GM18508 (cell line): ENCODE measurements around the gene ULK4.
"Not testable (repeated sequence)": the region's sequence is repeated elsewhere in the genome, so short reads cannot be mapped to it uniquely, and the experiment has no call there.

ENCODE experiments used
- ATAC-seq: cut with Tn5 transposase; IDR thresholded peaks from one replicate; pipeline ENCODE4 v1.9.1; 2021; ENCODE audit warnings: moderate number of reproducible peaks; ENCODE audit not compliant: insufficient read depth, unreplicated experiment

The ULK4 gene

DNA sequence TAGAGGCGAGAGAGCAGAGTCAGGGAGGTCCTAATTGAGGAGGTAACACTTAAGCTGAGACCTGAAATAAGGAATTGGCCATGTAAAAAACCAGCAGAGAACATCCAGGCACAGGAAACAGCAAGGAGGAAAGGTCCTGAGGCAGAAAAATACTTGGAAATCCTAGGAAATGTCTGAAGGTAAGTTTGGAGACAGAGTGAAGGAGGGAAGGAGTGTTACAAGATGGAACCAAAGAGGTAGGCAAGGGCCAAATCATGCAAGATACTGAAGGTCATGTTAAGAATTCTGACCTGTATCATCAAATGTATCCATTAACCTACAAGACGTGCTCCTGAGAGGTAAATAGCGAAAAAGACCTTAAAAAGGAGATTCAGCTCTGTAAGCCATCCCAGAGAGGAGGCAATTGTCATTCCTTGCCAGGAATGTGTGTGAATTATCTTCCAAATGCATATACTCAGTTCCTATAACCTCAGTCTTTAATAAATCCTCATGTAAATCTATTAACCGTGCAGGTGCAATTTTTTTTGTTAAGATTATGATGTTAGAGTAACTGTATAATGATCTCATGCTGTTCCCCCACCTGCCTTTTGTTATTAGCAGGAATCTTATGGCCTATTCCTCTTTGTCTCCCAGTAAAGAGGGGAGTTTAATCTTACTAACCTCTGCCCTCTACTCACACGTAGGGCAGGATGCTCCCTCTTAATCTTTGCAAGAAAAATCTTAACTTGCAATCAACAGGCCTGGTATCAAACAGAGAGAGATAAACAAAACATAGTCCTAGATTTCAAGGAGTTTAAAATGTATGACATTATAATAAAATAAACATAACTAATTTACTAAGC lies 166.9 kb downstream of the ULK4 start:
- no peak for ATAC-seq

DNA sequence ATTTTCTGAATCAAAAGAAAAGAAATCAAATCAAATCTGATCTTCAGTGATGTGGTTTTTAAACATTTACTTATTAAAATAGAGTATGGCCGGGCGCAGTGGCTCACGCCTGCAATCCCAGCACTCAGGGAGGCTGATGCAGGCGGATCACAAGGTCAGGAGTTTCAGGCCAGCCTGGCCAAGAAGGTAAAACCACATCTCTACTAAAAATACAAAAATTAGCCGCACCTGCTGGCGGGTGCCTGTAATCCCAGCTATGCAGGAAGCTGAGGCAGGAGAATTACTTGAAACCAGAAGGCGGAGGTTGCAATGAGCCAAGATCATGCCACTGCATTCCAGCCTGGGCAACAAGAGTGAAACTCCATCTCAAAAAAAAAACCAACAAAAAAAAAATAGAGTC lies 169.1 kb downstream of the ULK4 start:
- no peak for ATAC-seq

GRCh38 chr3:41769106-41769505 lies 192.8 kb downstream of the ULK4 start:
- ATAC-seq: no peak

DNA sequence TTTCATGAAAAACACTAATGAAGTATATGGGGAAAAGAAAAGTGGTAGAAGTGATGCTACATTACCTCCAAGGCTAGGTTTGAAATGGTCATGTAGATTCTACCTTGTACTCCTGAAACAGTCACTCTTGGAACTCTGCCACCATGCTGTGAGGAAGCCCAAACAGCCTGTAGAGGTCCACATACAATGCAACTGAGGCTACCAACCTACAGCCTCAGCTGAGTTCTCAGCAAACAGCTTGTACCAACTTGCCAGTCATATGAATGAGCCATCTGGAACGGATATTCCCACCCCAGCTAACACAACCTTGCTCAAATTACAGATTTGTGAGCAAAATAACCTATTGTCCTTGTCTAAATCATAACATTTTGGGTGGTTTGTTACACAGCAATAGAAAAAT lies 193.5 kb downstream of the ULK4 start:
- ATAC-seq: no peak

- ATAC-seq: not testable (repeated sequence)
These were observed 199.0 kb downstream of the ULK4 start for GRCh38 chr3:41762867-41763266.

GRCh38 chr3:41753651-41754050 lies 208.3 kb downstream of the ULK4 start:
- no peak for ATAC-seq

DNA sequence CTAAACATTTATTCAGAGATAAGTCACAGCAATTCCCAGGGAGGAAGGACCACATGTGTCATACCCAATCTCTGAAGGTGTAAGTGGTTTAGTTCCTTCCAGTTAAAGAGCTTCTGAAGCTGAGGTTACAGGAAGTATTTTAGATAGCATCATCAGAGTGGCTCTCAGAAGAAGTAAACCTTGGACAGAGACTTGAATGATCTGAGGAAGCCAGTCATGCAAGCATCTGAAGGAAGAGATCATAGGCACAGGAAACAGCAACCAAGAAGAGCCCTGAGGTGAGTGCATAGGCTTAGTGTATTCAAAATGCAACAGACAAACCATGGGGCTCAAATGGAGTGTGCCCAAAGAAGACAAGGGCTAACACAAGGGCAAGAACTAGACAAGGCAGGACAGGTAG lies 210.3 kb downstream of the ULK4 start:
- ATAC-seq: no peak

DNA sequence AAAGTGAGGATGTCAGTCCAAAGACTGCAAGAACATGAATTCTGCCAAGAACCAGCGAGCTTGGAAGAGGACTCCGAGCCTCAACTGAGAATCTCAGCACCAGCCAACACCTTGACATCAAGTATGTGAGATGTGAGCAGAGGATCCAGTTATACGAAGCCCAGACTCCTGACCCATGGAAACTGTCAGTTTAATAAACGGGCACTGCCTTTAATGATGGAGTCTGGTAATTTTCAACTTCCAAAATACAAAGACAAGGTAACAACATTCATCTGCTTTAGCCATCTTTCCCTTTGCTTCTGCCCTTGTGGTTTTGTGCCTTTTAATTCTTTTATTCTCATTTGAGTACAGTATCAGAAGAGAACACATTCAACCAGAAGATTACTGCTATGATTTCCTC lies 211.9 kb downstream of the ULK4 start:
- no peak for ATAC-seq

DNA sequence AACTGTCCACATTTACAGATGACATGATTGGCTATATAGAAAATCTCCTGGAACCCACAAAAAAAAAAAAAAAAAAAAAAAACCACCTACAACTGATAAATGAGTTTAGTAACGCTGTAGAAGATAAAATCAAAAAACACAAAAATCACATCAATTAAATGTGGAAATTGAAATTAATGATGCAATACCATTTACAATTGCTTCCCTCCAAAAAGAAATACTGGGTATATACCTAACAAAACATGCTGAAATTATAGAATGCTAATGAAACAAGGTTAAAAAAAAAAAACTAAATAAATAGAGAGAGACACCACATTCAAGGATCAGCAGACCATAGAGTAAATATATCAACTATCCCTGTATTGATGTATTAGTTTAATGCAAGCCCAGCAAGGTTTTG lies 215.7 kb downstream of the ULK4 start:
- no peak for ATAC-seq

- no peak for ATAC-seq
These were observed 219.8 kb downstream of the ULK4 start for GRCh38 chr3:41742121-41742520.

- no peak for ATAC-seq
These were observed 221.5 kb downstream of the ULK4 start for GRCh38 chr3:41740374-41740886.

DNA sequence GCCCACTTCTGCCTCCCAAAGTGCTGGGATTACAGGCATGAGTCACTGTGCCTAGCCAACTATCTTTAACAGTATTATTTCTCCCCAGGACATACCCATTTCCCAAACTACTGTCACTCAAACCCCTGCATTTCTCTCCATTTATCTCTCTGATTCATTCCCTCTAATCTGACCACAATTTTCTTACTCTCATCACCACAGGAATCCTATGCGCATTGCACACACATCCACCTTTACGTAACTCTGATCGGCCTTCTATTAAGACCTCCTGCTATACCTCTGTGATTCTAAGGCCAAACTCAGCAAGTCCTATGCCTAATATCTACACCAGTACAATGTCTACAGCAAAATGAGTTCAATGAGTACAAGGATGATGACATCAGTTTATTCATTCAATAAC lies 235.0 kb downstream of the ULK4 start:
- no peak for ATAC-seq

DNA sequence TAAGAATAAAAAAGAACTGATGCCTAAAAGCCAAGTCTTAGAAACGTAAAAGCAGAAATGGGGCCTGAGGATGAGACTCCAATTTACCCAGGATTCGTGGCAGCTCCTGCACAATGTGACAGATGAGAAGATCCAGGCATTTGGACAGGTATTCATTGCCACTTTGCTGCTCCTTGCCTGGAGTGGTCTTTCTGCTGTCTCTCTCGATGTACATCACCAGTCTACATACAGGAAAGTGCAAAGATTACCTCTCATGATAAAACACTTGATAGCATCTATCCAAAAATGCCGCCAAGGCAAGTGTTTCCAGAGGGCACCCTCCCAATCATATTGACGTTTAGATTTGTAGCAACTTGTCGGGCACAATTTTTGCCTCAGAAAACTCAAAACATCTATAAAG lies 244.3 kb downstream of the ULK4 start:
- no peak for ATAC-seq

DNA sequence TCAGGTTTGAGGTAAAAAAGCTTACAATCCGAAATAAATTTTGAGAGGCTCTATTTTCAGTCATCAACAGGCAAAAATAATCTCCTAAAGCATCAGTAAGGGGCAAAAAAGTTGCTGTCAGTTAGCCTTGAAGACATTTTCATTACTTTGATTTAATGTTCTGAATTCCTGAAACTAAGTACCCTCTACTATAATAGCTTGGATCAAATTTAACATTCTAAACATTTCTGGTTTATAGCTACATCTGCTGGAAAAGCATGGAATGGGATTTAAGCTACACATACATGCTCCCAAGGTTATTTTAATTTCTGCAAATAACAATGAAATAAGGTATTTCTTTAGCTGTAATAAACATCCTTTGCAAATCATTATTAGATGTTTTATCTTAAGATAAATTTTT lies 245.4 kb downstream of the ULK4 start:
- no peak for ATAC-seq

DNA sequence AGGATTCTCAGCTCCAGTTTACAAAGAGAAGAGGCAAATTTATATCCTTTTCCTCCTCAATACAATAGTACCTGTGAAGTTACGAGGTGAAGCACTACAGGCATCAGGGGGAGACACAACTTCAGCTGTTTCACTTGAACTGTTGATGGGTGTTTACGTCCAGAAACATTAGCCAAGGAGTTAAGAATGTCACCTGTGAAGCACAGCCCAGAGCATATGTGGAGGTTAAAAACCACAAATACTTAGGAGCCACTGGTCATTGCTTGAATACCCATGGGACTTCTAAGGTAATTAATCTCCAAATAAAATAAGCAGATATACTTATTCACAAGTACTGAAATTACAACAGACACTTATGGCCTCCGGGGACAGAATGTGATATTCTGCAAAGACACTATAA lies 246.5 kb downstream of the ULK4 start:
- ATAC-seq: no peak

GRCh38 chr3:41711651-41712050 lies 250.3 kb downstream of the ULK4 start:
- no peak for ATAC-seq

DNA sequence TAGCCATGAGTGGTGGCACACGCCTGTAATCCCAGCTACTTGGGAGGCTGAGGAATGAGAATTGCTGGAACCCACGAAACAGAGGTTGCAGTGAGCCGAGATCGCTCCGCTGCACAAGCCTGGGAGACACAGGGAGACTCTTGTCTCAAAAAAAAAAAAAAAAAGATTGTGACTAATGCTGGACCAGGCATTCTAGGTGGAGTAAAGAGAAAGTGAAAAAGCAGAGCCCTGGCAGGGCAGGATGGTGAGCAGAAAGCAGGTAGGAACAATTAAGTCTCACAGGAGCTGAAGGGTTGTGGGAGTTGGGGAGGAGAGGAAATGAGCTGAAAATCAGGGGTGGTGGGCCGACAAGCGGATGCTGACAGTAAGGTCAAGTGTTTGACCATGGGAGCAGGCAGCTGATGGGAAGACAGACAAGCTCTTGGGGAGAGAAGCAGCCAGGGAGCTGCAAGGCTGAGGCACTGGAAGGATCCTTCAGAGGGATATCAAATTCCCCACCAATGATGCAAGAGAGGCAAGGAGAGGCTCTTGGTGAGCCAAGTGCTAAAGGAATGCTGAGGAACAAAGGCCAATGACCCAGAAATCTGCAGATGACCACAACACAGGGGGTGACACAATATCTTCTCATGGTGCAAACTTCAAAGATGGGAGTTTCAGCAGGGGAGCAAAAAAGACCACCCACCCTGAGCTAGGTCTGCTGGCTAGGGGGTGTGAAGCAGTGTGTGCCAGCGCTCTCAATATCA lies 251.1 kb downstream of the ULK4 start:
- no peak for ATAC-seq

DNA sequence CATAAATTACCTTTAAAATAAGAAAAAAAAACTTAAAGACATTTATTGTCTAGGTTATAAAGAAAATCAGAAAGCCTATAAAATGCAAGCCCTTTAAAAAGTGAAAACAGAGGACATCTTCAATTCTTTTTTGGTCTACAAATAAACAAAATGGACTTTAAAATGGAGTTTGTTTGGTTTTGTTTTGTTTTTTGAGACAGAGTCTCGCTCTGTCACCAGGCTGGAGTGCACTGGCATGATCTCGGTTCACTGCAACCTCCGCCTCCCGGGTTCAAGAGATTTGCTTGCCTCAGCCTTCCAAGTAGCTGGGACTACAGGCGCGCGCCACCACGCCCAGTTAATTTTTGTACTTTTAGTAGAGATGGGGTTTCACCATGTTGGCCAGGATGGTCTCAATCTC lies 252.7 kb downstream of the ULK4 start:
- not testable (repeated sequence) for ATAC-seq

- ATAC-seq: no peak
These were observed 253.7 kb downstream of the ULK4 start for GRCh38 chr3:41708176-41708575.

DNA sequence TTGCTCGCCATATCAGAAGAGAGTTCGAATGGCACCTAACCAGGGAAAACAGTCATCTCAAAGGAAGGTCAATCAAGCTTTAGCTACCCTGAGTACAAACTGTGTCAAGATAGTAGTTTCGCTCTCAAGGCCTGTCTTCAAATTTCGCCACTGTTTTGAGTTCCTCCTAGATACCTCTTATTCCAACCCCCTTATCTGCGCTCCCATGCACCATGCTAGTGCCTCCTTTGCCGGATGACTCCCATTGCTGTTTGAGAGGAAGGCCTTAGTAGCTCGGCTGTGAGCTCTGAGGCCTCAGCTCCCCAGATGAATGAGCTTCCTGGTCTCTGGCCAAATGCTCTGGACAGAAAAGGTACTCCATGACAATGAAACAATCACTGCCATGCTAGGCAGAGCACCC lies 256.0 kb downstream of the ULK4 start:
- ATAC-seq: no peak

DNA sequence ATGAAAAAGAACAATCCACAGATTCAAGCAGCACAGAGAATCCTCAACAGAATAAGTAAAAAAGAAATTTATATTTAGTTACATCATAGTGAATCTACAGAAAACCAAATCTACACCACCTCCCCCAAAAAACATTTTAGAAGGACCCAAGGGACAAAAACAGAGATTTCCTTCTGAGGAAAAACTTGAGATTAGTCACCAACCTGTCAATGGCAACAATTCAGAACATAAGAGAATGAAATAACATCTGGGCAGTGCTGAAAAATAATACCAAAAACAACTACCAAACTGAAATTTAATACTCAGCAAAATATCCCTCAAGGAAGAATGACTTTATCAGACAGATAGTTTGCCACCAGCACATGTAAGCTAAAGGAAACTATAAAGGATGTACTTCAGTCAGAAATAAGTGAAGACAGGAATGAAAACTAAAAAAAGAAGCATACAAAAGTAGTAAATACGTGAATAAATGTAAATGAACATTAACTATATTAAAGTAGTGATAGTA lies 260.7 kb downstream of the ULK4 start:
- ATAC-seq: no peak
